Neural crest cell (in vitro differentiated cells): ENCODE measurements around the gene P2RX4. TPM values are rescaled to one million over a fixed set of nuclear protein-coding genes. Genes with fewer than 3 reads are reported as not detected.

Experiments
- DNase-seq: peaks from one replicate; pipeline ENCODE4 v3.0.0; 2021; ENCODE audit warnings: low read depth, mixed read lengths, low spot score
- H3K27ac Mint-ChIP-seq: one replicate; pipeline ENCODE4 v1.8.0; 2021; ENCODE audit warnings: mild to moderate bottlenecking, mixed read lengths; ENCODE audit not compliant: unreplicated experiment
- H3K27me3 Mint-ChIP-seq: 2 replicates; pipeline ENCODE4 v1.8.0; 2021; ENCODE audit warnings: low read depth, mild to moderate bottlenecking, mixed read lengths
- H3K36me3 Mint-ChIP-seq: 2 replicates; pipeline ENCODE4 v1.8.0; 2021; ENCODE audit warnings: low read depth, mild to moderate bottlenecking, mixed read lengths
- H3K4me1 Mint-ChIP-seq: 2 replicates; pipeline ENCODE4 v1.8.0; 2021; ENCODE audit warnings: mixed read lengths
- H3K4me3 Mint-ChIP-seq: one replicate; pipeline ENCODE4 v1.8.0; 2021; ENCODE audit warnings: mild to moderate bottlenecking, mixed read lengths
- H3K9me3 Mint-ChIP-seq: 2 replicates; pipeline ENCODE4 v1.8.0; 2021; ENCODE audit warnings: mixed read lengths
- total RNA-seq: library from RNA; stranded (reverse); gene quantifications from 2 replicates; pipeline ENCODE4 v1.2.1, GENCODE V29; 2021
- TF ChIP-seq, protein P1 (sequence below): fragments of 200-600 bp; sonication (generic); conservative IDR thresholded peaks from 2 replicates; pipeline ENCODE4 v1.5.0; 2021; ENCODE audit warnings: antibody characterized with exemption, mild to moderate bottlenecking

Gene P2RX4
- total RNA-seq, 1 donor from 2014 or later, result 10.8 TPM

DNA sequence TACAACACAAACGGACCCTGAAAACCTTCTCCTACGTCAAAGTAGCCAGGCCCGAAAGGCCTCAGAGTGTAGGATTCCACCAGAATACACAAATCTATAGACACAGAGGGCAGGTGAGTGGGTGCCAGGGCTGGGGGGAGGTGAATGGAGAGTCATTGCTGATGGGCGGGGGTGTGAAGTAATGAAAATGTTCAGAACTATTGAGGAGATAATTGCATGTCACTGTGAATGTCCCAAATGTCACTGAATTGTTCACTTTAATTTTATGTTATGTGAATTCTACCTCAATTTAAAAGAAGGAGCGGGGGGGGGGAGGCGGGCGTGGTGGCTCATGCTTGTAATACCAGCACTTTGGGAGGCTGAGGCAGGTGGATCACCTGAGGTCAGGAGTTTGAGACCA is 36.0 kb downstream of the P2RX4 start:
- peaks cover 8% of the 10 kb centered on the region for H3K36me3 Mint-ChIP-seq
- TF ChIP-seq, protein P1, sequence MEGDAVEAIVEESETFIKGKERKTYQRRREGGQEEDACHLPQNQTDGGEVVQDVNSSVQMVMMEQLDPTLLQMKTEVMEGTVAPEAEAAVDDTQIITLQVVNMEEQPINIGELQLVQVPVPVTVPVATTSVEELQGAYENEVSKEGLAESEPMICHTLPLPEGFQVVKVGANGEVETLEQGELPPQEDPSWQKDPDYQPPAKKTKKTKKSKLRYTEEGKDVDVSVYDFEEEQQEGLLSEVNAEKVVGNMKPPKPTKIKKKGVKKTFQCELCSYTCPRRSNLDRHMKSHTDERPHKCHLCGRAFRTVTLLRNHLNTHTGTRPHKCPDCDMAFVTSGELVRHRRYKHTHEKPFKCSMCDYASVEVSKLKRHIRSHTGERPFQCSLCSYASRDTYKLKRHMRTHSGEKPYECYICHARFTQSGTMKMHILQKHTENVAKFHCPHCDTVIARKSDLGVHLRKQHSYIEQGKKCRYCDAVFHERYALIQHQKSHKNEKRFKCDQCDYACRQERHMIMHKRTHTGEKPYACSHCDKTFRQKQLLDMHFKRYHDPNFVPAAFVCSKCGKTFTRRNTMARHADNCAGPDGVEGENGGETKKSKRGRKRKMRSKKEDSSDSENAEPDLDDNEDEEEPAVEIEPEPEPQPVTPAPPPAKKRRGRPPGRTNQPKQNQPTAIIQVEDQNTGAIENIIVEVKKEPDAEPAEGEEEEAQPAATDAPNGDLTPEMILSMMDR, result no peak
- no peak overlapping the region for H3K27ac Mint-ChIP-seq
- H3K4me1 Mint-ChIP-seq, result peaks cover 2% of the 10 kb centered on the region
- H3K4me3 Mint-ChIP-seq, result no peak overlapping the region
- no peak for DNase-seq
- H3K9me3 Mint-ChIP-seq, result no peaks in the 10 kb centered on the region
- no peaks in the 10 kb centered on the region for H3K27me3 Mint-ChIP-seq

DNA sequence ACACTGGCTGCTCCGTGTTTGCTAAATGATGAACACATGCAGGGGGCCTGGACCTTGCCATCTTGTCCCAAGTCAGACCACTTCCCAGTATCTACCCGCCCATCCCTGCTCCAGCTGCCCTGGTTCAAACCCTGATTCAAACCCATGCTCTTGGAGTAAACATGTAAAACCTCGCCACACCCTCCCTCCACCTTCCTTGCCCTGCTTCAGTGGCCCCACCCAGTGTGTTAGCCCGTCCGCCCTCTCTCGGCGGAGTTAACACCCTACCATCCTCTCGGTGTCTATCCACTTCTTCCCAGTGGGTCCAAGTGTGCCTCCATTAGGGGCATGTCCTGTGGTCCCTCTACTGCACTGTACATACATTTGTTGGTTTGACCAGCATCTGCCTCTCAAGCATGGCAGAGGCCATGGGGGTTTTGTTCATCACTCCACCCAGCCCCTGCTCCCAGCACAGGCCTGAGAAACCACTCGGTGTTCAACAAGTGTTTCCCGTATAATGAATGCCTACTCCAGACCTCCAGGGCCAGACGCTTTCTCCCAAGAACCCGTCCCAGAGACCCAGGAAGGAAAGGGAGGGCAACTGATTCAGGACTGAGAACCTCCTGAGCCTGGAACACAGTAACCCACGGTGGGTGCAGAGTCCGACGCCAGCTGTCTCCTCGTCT is 37.1 kb downstream of the P2RX4 start:
- no peak overlapping the region for H3K4me3 Mint-ChIP-seq
- no peaks in the 10 kb centered on the region for H3K27me3 Mint-ChIP-seq
- no peak for DNase-seq
- H3K9me3 Mint-ChIP-seq, result no peaks in the 10 kb centered on the region
- TF ChIP-seq, protein P1, result no peak
- peak overlapping the region; percentile 64 for H3K27ac Mint-ChIP-seq
- H3K4me1 Mint-ChIP-seq, result no peaks in the 10 kb centered on the region
- peaks cover 8% of the 10 kb centered on the region for H3K36me3 Mint-ChIP-seq

DNA sequence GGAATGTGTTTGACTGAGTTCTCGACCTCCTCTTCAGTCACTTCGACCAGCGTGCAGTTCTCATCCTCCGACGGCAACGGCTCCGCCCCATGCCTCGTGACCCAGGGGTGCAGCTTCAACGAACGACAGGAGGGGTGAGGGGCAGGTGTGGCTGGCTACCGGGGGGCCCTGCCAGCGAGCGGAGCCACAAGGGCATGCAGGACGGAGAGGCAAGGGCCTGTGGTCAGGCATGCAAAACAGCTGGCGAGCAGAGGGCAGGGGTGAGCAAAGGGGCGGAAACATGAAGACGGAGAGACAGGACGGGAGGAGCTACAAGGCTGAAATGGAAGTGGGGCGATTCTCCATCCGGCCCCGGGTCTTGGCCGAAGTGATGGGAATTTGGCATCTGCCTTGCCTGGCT is 38.7 kb downstream of the P2RX4 start:
- Mint-ChIP-seq H3K36me3 (peaks cover 17% of the 10 kb centered on the region), H3K9me3 (no peaks in the 10 kb centered on the region), H3K27me3 (no peaks in the 10 kb centered on the region), H3K27ac (no peak overlapping the region), H3K4me3 (no peak overlapping the region), H3K4me1 (no peaks in the 10 kb centered on the region)
- TF ChIP-seq, protein P1, result no peak
- no peak for DNase-seq

DNA sequence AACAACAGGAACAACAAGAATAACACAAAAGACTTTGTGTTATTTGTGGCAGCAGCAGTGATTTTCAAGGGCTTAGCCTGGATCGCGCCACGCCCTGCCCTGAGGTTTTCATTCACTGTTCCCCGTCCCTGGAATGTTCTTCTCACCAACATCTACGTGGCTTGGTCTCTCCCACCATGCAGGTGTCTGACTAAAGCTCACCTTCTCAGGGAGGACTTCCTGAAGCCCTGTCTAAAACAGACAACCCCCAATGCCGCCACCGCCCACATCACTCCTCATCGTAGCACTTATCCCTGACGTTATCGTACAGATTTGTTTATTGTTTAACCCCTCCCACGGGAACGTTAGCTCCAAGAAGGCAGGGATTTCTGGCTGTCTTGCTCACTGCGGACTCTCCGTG is 40.4 kb downstream of the P2RX4 start:
- no peak overlapping the region for H3K27ac Mint-ChIP-seq
- no peaks in the 10 kb centered on the region for H3K27me3 Mint-ChIP-seq
- H3K9me3 Mint-ChIP-seq, result no peaks in the 10 kb centered on the region
- DNase-seq, result no peak
- H3K4me1 Mint-ChIP-seq, result no peaks in the 10 kb centered on the region
- TF ChIP-seq, protein P1, result no peak
- peaks cover 20% of the 10 kb centered on the region for H3K36me3 Mint-ChIP-seq
- H3K4me3 Mint-ChIP-seq, result no peak overlapping the region

DNA sequence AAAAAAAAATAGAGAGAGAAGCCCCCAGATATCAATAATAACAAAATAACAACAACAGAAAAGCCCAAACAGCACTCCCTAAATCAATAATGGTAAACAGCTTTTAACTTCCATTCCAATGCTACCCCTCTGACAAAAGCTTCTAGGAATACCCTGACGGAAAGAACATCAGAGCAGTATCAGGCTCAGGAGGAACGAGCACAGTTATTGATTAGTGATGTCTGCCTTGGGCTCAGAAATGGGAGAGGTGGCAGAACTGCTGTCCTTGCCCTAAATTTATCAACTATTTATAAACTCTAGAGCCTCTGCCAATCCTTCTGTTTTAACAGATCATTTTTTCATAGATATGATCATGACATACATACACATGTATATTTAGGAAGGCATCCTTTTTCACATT is 41.9 kb downstream of the P2RX4 start:
- no peaks in the 10 kb centered on the region for H3K27me3 Mint-ChIP-seq
- TF ChIP-seq, protein P1, result no peak
- no peaks in the 10 kb centered on the region for H3K4me1 Mint-ChIP-seq
- no peak overlapping the region for H3K27ac Mint-ChIP-seq
- H3K4me3 Mint-ChIP-seq, result no peak overlapping the region
- H3K9me3 Mint-ChIP-seq, result no peaks in the 10 kb centered on the region
- H3K36me3 Mint-ChIP-seq, result peaks cover 25% of the 10 kb centered on the region
- no peak for DNase-seq
